A204.1 (cell line): ENCODE measurements around the gene ADD1.

Experiments used
- FAIRE-seq: peaks from 2 replicates; lab custom pipeline; 2012; peaks lifted over from hg19 to GRCh38; lab: Jason Lieb, UNC

ADD1 gene

DNA sequence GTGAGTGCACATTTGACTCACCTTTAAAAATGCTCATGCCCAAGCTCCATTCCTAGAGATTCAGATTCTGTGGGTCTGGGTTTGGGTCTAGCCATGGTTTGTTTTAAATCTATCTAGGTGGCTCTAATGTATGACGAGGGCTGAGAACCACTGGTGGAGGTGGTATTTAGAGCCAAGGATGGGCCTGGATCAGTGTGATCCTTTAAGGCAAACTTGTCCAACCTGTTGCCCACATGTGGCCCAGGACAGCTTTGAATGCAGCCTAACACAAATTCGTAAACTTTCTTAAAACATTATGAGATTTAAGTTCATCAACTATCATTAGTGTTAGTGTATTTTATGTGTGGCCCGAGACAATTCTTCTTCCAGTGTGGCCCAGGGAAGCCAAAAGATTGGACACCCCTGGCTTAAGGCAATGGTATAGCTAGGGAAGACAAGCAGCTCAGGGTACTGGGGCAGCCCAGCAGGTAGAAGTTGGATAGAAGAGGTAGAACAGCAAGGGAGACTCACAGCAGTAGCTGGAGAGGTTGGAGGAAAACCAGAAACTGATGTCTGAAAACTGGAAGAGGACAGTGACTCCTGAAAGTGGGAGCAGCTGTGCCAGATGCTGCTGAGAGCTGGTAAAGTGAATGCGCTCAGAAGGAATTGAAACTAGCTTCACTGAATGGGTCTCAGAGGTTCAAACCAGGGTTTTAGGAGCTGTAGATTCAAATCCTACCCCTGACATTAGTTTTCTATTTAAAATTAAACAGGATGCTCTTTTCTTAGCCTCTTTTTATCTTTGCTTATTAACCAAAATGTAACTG is 18.2 kb downstream of the ADD1 start:
- no peak for FAIRE-seq

DNA sequence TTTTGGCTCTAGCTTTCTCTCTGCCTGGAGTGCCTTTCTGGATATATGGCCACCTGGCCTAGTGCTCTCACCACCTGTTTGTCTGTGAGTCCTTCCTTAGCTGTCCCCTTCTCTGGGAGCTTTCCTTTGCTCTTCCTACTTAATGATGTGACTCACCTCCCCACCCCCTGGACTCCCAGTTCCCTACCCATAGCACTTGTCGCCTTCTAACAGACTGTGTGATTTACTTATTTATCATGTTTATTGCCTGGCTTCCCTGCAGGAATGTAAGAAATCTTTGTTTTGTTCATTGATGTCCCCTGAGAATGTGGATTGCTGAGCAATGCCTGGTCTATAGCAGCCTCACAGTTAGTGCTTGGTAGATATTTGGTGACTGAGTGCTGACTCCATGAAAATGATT is 18.9 kb downstream of the ADD1 start:
- no peak for FAIRE-seq

DNA sequence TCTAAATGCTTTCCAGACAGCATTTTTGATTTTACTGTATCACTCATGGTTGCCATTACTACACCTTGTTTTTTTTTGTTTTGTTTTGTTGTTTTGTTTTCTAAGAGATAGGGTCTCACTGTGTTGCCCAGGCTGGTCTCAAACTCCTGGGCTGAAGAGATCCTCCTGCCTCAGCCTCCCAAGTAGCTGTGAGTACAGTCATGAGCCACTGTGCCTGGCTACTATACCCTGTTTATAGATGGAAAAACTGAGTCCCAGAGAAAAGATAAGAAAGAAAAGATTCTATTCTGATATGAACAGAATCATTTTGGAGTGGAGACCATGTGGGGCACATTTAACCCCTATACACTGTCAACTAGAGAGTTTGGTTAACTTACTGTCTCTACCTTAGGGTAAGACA is 20.0 kb downstream of the ADD1 start:
- FAIRE-seq, result no peak

DNA sequence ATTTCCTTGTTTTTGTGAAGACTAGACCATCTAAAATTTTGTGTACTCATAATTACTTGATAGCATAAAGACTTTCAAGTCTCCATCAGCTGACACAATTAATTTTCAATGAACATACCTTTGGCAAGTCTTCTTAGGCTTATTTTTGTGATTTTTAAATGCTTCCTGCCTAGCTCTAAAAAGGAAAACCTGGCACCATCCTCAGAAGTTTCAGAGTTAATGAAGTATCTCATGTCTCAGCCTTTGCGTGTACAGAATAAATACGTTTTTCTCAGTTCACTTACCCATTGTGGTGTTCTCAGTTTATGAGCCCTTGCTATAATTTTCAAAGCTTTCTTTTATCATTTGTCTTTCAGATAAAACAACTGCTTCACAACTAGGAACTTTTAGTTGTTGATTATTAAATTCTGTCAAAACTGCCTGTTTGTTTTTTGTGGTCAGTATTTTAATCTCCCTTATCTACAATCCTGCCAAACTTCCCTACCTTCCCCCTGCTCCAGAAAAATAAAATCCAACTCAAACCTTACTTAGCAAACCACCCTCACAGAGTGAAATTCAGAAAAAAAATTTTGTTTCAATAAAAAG is 21.6 kb downstream of the ADD1 start:
- no peak for FAIRE-seq

DNA sequence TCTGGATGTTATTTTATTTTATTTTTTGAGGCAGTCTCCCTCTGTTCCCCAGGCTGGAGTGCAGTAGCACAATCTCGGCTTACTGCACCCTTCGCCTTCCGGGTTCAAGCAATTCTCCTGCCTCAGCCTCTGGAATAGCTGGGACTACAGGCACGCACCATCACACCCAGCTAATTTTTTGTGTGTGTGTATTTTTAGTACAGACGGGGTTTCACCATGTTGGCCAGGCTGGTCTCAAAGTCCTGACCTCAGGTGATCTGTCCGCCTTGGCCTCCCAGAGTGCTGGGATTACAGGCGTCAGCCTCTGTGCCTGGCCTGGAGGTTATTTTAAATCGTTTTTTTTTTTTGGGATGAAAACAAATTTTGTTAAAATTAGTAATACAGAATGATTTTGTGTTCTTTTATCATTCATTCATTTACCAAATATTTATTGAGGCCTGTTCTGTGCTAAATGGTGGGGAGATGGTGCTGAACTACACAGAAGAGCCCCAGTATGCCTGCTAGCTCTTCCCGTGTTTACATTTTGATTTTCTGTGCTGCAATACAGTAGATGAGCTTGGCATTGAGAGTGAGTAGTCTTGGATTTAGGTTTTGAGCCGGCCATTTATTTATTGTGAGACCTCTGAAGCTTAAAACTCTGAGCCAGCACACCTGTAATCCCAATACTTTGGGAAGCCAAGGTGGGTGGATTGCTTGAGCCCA is 22.7 kb downstream of the ADD1 start:
- FAIRE-seq, result no peak

DNA sequence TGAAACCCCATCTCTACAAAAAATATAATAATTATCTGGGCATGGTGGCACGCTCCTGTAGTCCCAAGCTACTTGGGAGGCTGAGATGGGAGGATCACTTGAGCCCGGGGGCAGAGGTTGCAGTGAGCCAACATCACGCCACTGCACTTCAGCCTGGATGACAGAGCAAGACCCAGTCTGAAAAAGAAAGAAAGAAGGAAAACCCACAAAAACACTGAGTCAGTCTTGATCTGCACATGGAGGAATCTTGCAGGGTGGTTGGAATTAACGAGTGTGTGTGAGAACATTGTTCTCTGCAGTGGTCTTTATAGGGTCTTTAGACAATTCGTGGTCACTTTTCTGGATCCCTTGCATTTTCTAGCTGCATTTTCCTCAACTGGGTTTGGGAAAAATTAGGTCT is 23.2 kb downstream of the ADD1 start:
- no peak for FAIRE-seq

DNA sequence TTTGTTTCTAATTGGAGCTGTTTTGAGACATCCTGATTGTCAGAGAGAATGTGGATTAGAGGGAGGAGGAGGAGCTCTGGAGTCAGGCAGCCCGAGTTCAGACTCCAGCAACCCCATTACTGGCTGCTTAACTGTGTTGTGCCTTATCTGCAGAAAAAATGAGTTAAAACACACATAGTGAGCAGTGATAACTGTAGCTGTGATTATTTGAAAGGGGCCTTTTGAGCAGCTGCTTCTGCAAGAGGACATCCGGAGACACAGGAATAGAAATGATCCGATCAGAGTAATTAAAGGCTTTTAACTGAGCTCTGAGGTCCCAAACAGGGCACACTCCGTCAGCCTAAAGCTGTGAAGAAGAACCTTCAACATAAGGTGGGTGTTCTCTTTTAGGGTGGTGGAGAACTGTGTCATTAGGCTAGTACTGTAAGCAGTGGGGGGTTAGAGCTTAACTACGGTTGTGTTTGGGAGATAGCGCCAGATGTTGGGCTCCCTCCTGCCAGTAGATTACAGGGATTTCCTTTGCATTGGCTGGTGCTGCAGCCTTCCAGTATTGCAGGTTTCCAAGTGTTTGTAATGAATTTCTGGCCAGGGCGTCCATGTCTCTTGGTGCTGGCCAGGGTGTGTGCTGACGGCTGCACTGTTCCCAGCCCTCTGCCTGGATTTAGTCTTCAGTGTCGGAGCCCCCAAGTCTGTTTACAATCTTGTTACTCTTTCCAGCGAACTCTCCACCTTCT is 24.3 kb downstream of the ADD1 start:
- FAIRE-seq, result no peak

DNA sequence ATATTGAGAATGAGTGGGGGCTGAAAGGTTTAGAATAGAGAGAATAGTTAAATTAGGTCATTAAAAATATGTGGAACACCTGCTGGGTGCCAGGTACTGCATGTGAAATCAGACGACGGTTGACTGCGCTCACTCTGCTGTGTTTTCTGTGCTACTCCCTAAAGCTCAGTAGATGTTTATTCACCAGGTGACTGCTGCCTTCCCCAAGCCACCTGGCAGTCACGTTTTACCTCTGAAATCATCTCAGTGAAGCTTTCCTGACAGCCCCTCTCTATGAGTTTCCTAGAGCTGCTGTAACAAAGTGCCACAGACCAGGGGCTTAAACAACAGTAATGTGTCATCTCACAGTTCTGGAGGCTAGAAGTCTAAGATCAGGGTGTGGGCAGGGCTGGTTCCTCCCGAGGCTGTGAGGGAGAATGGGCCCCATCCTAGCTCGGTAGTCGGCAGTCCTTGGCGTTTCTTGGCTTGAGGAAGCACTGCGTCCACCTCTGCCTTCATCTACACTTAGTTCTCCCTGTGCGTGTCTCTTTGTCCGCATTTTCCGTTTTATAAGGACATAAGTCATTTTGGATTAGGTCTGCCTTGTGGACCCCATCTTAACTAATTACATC is 25.3 kb downstream of the ADD1 start:
- no peak for FAIRE-seq

DNA sequence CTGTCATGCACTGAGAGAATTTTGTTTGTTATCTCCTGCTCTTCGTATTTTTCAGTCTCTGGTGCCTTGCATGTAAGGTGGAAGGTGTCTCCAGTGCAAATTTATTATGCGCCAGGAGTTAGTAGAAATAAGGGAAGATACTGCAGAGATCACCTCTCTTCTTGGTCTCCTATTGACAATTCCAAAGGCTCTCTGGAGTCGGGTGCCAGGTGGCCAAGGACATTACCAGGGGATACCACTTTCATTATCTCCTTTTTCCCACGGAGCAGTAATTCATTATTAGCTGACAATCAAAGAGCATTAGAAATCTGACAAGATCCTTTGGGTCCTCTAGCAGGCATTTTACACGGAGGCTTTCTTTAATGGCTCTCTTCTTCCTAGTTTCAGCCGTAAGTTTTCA is 26.0 kb downstream of the ADD1 start:
- no peak for FAIRE-seq

DNA sequence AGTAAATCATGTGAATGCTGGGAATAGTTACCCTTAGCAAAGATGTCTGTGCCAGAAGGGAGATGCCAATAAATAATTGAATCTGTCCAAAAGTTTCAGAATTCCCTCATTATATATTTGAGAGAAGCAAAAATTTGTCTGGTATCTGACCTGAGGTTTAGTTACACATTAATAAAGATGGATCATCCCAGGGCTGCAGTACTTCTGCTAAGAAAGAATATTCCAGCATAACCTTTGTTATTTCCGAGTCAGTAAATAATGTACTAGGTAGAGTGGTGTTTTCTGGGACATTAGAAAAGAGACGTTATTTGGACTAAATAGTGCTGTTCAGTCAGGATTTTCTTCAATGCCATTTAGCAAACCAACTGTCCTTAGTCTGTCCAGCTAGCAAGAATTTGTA is 26.4 kb downstream of the ADD1 start:
- FAIRE-seq, result no peak

DNA sequence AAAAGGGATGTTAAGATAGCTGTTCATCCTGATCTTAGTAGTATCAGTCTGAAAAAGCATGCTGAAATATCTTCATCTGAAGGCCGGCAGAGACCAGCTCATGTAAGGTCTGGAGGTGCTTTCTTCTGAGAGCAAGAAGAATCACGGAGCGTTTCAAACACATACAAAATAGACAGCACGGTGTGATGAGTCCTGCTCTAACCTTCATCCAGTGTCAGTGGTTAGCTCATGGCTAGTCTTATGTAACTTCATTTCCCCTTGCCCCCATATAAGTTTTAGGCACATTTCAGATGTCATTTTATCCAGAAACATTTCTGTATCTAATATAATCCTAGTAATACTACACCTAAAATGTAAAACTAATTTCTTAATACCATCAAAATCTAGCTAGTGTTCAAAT is 27.8 kb downstream of the ADD1 start:
- no peak for FAIRE-seq

DNA sequence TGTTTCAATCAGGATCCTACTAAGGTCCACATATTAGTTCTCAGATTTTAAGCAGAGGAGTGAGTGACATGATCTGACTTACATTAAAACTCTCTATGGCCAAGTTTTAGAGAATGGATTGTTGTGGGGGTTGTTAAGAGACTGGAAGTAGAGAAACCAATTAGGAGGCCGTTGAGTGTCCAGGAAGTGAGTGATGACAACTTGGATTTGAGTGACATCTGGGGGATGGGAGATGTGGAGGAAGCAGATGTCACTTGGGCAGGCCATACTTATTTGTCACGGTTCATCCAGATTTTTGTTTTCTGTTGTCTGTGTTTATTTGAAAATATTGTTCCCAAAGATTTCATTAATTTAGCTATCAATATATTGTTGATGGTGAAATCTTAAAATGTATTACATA is 28.3 kb downstream of the ADD1 start:
- no peak for FAIRE-seq

DNA sequence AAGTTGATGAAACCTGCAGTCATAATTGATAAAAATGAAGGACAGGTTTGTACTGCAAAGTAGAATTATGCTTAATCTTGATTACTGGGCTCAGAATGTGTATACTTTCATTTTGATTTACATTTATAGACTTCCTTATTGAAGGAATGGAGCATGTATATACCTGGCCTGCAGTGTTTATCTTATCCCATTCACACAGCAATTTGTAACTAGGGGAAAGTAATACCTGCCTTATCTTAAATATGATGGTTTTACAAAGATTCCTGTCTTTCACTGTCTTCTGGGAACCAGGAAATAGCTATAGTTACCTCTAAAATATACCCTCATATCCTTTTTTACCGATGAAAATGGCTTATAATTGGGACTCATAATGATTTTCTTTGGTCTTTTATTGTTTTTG is 29.7 kb downstream of the ADD1 start:
- FAIRE-seq, result no peak

DNA sequence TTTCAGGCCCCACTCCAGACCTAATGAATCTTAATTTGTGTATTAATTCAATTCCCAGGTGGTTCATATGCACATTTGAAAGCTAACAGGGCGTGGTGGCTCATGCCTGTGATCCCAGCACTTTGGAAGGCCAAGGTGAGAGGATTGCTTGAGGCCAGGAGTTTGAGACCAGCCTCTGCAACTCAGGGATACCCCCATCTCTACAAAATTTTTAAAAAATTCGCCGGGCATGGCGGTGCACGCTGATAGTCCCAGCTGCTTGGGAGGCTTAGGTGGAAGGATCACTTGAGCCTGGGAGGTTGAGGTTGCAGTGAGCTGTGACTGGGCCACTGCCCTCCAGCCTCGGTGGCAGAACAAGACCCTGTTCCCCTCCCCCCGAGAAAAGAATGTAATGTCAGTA is 31.2 kb downstream of the ADD1 start:
- no peak for FAIRE-seq

DNA sequence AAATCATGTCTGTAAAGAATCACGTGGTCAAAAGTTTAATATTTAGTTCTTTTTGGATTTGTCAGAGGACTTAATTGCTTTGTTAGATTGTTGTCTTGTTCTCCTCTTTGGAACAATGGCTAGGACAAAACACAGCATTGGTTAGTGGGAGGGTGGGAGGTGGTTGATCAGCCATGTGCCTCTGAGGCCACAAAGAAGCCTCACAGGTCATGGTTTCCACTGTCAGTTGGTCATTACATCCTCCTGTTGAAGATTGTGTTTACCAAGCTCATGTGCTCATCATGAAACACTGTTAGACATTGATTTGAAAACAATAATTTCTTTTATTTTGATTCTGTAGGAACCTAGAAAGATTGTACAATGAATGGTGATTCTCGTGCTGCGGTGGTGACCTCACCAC is 31.9 kb downstream of the ADD1 start:
- no peak for FAIRE-seq

DNA sequence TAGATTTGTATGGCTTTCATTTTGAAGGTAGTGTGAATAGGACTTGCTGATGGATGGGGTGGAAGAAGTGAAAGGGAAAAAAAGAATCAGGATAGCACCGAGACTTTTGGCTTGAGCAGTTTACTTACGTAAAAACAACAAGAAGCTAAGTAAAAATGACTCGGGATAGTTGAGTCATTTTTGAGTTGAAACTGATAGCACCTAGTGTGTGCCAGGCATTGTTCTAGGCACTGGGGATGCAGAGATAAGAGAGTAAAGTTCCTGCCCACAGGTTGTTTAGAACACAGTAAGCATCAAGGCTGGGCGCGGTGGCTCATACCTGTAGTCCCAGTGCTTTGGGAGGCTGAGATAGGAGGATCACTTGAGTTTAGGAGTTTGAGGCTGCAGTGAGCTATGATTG is 34.7 kb downstream of the ADD1 start:
- FAIRE-seq, result no peak

DNA sequence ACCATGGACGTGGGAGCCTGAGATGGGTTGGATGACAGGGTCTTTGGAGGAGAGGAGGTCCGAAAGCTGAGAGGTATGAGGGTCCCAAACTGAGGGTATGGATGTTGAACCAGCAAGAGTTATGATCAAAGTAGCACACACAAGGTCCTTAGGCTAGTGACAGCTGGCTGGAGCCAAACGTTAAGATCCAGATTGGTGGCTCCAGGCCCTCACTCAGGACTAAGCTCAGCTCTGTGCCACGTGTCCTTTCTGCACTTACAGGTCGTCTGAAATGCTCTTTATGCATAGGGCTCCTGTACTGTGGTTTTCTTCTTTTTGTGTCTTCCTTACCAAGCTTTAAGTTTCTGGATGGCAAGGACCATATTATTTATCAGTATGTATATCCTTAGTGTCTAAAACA is 35.4 kb downstream of the ADD1 start:
- no peak for FAIRE-seq

DNA sequence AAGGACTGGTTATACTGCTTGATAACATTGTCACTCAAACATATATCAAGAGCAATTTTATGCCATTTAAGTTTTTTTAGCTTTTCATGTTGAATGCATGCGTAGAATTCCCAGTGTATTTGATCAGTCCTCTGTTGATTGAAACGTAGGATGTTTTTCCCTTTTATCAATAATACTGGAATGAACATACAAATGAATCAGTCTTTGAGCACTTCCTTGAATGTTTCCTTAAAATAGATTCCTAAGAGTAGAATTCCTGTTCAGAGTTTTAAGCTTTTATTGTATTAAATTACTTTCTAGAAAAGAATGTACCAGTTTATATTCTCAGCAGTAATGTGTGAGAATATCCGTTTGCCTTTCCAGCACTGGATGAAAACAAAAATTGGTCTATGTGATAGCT is 37.8 kb downstream of the ADD1 start:
- no peak for FAIRE-seq

DNA sequence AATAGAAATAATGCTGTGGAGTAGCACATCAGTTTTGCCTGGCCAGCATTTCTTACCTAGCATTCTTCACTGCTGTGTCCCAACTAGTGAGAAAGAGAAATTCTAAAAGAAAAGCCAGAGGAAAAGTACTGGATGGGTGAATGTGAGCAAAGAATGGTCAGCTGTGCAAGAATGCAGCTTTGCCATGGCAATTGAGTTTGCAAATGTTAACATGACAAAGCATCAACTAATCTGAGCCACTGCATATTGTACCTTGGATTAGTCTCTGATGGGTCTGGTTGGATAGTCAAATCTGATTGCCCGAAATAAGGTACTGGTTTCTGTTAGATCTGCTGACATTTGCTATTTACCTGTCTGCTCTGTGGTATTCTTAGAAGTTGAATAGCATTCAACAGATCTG is 38.7 kb downstream of the ADD1 start:
- FAIRE-seq, result no peak

DNA sequence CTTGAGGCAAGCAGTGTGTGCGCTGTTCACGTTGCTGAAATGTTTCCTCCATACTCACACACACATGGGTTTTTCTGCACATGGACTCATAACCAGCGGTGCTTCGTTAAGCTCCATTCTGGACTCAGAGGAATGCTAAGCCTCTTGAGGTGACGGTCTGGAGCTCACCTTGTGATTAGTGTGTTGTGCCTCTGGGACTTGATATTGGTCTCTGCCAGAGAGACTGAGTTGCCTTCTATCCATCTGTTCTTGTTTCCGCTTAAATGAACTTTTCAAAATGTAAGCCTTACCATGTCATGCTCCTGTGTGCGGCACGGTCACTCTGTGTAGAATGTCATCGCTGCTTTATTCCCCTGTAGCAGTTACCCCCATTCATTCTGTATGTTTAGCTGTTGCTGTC is 42.5 kb downstream of the ADD1 start:
- no peak for FAIRE-seq

DNA sequence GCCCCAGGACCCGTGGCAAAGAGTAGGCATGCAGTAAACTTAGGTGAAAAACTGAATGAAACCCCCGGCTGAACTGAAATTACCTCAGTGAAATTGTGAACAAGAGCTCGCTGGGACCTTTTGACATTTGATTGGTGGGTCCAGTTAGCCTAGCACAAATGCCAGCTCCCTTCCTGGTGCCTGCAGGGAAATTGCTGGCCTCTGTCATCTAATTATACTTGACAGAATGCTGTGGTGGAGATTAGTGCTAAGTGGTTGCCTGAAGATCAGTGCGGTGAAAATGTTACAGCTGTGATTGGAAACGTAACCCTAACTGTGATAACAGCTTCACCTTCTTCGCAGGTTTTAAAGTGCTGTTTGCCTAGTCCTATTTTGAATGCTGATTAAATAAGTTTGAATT is 43.0 kb downstream of the ADD1 start:
- no peak for FAIRE-seq

DNA sequence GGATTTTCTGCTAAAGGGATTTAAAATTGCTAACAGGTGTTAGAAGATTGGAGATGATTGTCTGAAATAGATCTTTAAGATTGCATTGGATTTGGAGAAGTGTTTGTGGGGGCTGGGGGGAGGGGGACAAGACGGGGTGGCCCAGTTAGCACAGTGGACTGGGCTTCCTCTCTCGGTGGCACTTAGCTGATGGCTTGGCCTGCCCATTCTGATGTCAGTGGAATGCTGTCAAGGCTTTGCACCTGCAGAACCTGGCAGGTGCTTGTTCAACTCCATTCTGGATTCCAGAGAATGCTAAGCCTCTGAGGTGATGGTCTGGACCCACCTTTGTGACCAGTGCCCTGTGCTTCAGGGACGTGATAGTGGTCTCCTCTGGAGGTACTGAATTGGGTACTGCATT is 43.7 kb downstream of the ADD1 start:
- no peak for FAIRE-seq

DNA sequence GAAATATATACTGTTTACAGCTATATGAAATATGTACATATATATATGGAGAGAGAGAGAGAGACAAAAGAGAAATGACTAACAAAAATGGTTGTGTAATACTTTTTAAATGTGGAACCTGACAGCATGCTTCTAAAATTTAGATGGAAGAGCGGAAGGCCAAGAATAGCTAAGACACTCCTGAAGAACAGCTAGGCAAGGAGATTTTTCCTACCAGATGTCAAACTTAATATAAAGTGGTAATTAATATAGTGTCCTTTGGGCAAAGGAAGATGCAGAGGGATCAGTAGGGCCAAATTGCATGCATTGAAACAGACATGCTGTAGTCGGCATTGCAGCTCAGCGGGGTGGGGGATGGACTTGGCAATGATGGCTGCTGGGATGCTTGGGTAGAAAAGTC is 45.2 kb downstream of the ADD1 start:
- no peak for FAIRE-seq
